NT2/D1 (cell line): ENCODE results near the gene MTMR10.

ENCODE experiments used
- DNase-seq: peaks from one replicate; pipeline ENCODE4 v3.0.0-alpha.2; 2011; ENCODE audit warnings: low read depth, low spot score
- H3K27me3 ChIP-seq: 2 replicates; pipeline ENCODE4 v1.6.0; 2011; ENCODE audit warnings: mild to moderate bottlenecking; ENCODE audit not compliant: insufficient read length, insufficient read depth
- H3K36me3 ChIP-seq: 2 replicates; pipeline ENCODE4 v1.6.1; 2011; ENCODE audit warnings: mild to moderate bottlenecking, low read length, mixed read lengths; ENCODE audit not compliant: insufficient read depth, insufficient read length
- H3K4me1 ChIP-seq: 2 replicates; pipeline ENCODE4 v1.5.1; 2011; ENCODE audit not compliant: insufficient read depth, insufficient read length
- H3K4me3 ChIP-seq: 2 replicates; pipeline ENCODE4 v1.5.1; 2011; ENCODE audit warnings: low read depth; ENCODE audit not compliant: insufficient read length
- H3K9ac ChIP-seq: 2 replicates; pipeline ENCODE4 v1.6.0; 2011; ENCODE audit warnings: low read depth; ENCODE audit not compliant: insufficient read length
- H3K9me3 ChIP-seq: 2 replicates; pipeline ENCODE4 v1.5.1; 2011; ENCODE audit warnings: mild to moderate bottlenecking, low read length; ENCODE audit not compliant: insufficient read depth
- SUZ12 ChIP-seq: IDR thresholded peaks from 2 replicates; pipeline ENCODE4 v1.6.1; 2011; ENCODE audit not compliant: insufficient read length, insufficient read depth; ENCODE audit errors: extremely low read depth
- YY1 ChIP-seq: IDR thresholded peaks from 2 replicates; pipeline ENCODE4 v1.6.1; 2011; ENCODE audit not compliant: insufficient read length, insufficient read depth
- ZNF274 ChIP-seq: IDR thresholded peaks from 2 replicates; pipeline ENCODE4 v1.6.1; 2011; ENCODE audit warnings: mild to moderate bottlenecking, low read depth, low read length

The MTMR10 gene

GRCh38 chr15:30919877-30920550, 71.4 kb downstream of the MTMR10 start:
- no peaks in the 10 kb centered on the region for H3K9me3 ChIP-seq
- H3K4me3 ChIP-seq = no peak overlapping the region
- H3K4me1 ChIP-seq = peaks cover 5% of the 10 kb centered on the region
- TF ChIP-seq ZNF274 (no peak), YY1 (no peak), SUZ12 (no peak)
- H3K36me3 ChIP-seq = peaks cover 74% of the 10 kb centered on the region
- no peaks in the 10 kb centered on the region for H3K27me3 ChIP-seq
- no peak for DNase-seq
- H3K9ac ChIP-seq = no peak overlapping the region

- no peak for TF ChIP-seq SUZ12
- no peak for TF ChIP-seq YY1
- no peak for TF ChIP-seq ZNF274
- Histone ChIP-seq H3K4me3 (no peak overlapping the region), H3K4me1 (peaks cover 5% of the 10 kb centered on the region), H3K9ac (no peak overlapping the region), H3K36me3 (peaks cover 73% of the 10 kb centered on the region), H3K9me3 (no peaks in the 10 kb centered on the region), H3K27me3 (no peaks in the 10 kb centered on the region)
- no peak for DNase-seq
Measured at GRCh38 chr15:30918366-30918765, 73.1 kb downstream of the MTMR10 start.

- H3K9me3 ChIP-seq = no peaks in the 10 kb centered on the region
- no peak overlapping the region for H3K9ac ChIP-seq
- peaks cover 80% of the 10 kb centered on the region for H3K36me3 ChIP-seq
- TF ChIP-seq SUZ12 (no peak), YY1 (no peak), ZNF274 (no peak)
- H3K4me1 ChIP-seq = peaks cover 5% of the 10 kb centered on the region
- no peaks in the 10 kb centered on the region for H3K27me3 ChIP-seq
- H3K4me3 ChIP-seq = no peak overlapping the region
- no peak for DNase-seq
Measured at GRCh38 chr15:30917675-30918074, 73.8 kb downstream of the MTMR10 start.

GRCh38 chr15:30917013-30917412, 74.4 kb downstream of the MTMR10 start:
- Histone ChIP-seq H3K4me1 (peaks cover 5% of the 10 kb centered on the region), H3K9me3 (no peaks in the 10 kb centered on the region), H3K4me3 (no peak overlapping the region), H3K27me3 (no peaks in the 10 kb centered on the region), H3K36me3 (peaks cover 87% of the 10 kb centered on the region), H3K9ac (no peak overlapping the region)
- DNase-seq = no peak
- TF ChIP-seq ZNF274 = no peak
- TF ChIP-seq YY1 = no peak
- TF ChIP-seq SUZ12 = no peak

GRCh38 chr15:30913761-30914160, 77.7 kb downstream of the MTMR10 start:
- DNase-seq = no peak
- H3K9me3 ChIP-seq = no peaks in the 10 kb centered on the region
- no peak overlapping the region for H3K9ac ChIP-seq
- no peaks in the 10 kb centered on the region for H3K27me3 ChIP-seq
- H3K4me3 ChIP-seq = no peak overlapping the region
- peaks cover 88% of the 10 kb centered on the region for H3K36me3 ChIP-seq
- no peak for TF ChIP-seq ZNF274
- TF ChIP-seq YY1 = no peak
- TF ChIP-seq SUZ12 = no peak
- H3K4me1 ChIP-seq = no peaks in the 10 kb centered on the region

- Histone ChIP-seq H3K9ac (no peak overlapping the region), H3K36me3 (peaks cover 47% of the 10 kb centered on the region), H3K27me3 (no peaks in the 10 kb centered on the region), H3K9me3 (no peaks in the 10 kb centered on the region), H3K4me1 (no peaks in the 10 kb centered on the region), H3K4me3 (no peak overlapping the region)
- TF ChIP-seq ZNF274 (no peak), SUZ12 (no peak), YY1 (no peak)
- DNase-seq = no peak
Measured at GRCh38 chr15:30906366-30906765, 85.1 kb downstream of the MTMR10 start.

- Histone ChIP-seq H3K9ac (no peak overlapping the region), H3K4me1 (no peaks in the 10 kb centered on the region), H3K27me3 (no peaks in the 10 kb centered on the region), H3K36me3 (peaks cover 44% of the 10 kb centered on the region), H3K4me3 (no peak overlapping the region), H3K9me3 (no peaks in the 10 kb centered on the region)
- DNase-seq = no peak
- TF ChIP-seq ZNF274 (no peak), SUZ12 (no peak), YY1 (no peak)
Measured at GRCh38 chr15:30905821-30906220, 85.6 kb downstream of the MTMR10 start.

- H3K4me3 ChIP-seq = no peak overlapping the region
- no peaks in the 10 kb centered on the region for H3K4me1 ChIP-seq
- H3K36me3 ChIP-seq = peaks cover 36% of the 10 kb centered on the region
- no peak overlapping the region for H3K9ac ChIP-seq
- H3K27me3 ChIP-seq = no peaks in the 10 kb centered on the region
- DNase-seq = no peak
- H3K9me3 ChIP-seq = no peaks in the 10 kb centered on the region
- TF ChIP-seq ZNF274 = no peak
Measured at GRCh38 chr15:30904812-30905211, 86.6 kb downstream of the MTMR10 start.
